Measurements from ENCODE around the gene MDM1. TPM values are rescaled to one million over a fixed set of nuclear protein-coding genes. Genes with fewer than 3 reads are reported as not detected.
A peak's percentile ranks its signal among the peaks of the same experiment; 100 is the strongest.

Gene MDM1
- total and polyA plus RNA-seq, 4 donors: 10.5 to 19.6 (median 13.8) TPM

DNA sequence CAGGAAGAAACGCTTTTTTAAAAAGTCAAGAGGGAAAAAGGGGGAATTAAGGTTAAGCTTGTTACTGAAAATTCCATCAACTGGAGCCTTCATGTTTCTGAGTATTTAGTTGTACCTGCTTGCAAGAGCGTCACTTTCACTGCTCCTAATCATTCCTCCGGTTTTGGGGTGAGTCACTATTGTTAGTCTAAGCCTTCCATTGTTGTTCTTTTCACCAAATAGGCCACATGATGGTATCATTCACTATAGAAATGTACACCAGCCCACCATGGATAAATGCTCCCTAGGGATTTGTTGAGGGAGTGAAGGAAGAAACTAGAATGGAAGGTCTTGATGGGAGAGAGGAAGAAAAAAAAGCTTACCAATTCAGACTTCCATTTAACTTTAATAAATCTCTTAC is 81.7 kb downstream of the MDM1 start:
- Histone ChIP-seq H3K9me3 (ENCODE audit: control insufficient read depth, low read length) (no peaks in the 10 kb centered on the region), H3K4me1 (ENCODE audit: control insufficient read depth in 1 of 2, insufficient read depth in 2 of 2, low read length in 2 of 2) (no peaks in the 10 kb centered on the region), H3K27me3 (ENCODE audit: control insufficient read depth in 1 of 2, insufficient read depth in 2 of 2, low read length in 1 of 2) (no peaks in the 10 kb centered on the region), H3K4me3 (ENCODE audit: low read length in 2 of 2) (no peak overlapping the region), H3K36me3 (ENCODE audit: control insufficient read depth in 1 of 2, insufficient read depth in 2 of 2, low read length in 1 of 2) (no peaks in the 10 kb centered on the region), H3K27ac (ENCODE audit: low read depth in 1 of 2, low read length in 2 of 2) (no peak overlapping the region)
- ATAC-seq (ENCODE audit: low FRiP score) (no peak), DNase-seq (no peak)
- WGBS, 2 donors: 73 to 74% methylated on average over 3 of the region's 3 CpGs
- intact Hi-C loops (cut with DNase I): no loop called here

DNA sequence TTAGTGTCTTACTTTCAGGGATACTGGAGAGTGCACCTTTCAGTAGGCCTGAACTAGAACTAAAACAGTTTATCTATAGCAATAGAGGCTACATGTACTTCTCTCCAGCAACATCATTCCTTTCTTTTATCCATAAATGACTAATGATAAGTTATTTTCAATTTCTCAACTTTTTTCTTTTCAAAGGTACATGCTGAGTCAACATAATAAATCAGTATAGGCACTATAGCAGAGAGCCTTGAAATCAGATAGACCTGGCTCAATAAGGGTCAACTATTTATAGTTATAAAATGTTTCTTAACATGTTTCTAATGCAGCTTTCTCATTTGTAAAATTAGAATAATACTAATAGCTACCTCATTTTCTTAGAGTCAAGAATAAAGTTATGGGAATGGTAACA is 84.4 kb downstream of the MDM1 start:
- H3K27ac ChIP-seq (ENCODE audit: low read depth in 1 of 2, low read length in 2 of 2): no peak overlapping the region
- H3K27me3 ChIP-seq (ENCODE audit: control insufficient read depth in 1 of 2, insufficient read depth in 2 of 2, low read length in 1 of 2): no peaks in the 10 kb centered on the region
- no peak overlapping the region for H3K4me3 ChIP-seq (ENCODE audit: low read length in 2 of 2)
- DNase-seq: no peak
- no peaks in the 10 kb centered on the region for H3K9me3 ChIP-seq (ENCODE audit: control insufficient read depth, low read length)
- no peaks in the 10 kb centered on the region for H3K4me1 ChIP-seq (ENCODE audit: control insufficient read depth in 1 of 2, insufficient read depth in 2 of 2, low read length in 2 of 2)
- intact Hi-C loops (cut with DNase I): no loop called here
- no peak for ATAC-seq (ENCODE audit: low FRiP score)
- no peaks in the 10 kb centered on the region for H3K36me3 ChIP-seq (ENCODE audit: control insufficient read depth in 1 of 2, insufficient read depth in 2 of 2, low read length in 1 of 2)

DNA sequence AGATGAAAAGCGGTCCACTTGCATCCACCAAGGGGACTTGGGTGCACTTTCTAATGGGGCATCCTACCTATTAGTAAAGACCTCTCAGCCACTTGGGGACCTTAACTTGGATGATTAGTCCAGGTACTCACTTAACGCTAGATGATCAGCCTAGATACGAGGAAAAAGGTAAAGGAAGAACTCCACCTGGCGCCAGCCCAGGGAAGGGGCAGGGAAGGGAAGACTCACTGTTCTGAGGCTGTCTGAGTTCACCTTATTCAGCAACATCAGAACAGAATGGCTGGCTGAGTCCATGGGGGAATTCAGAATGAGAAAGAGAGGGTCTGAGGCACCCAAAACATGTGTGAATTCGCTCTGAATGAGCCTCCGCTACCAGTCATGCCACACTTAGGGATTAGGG is 85.8 kb downstream of the MDM1 start:
- H3K4me3 ChIP-seq (ENCODE audit: low read length in 2 of 2): no peak overlapping the region
- H3K27ac ChIP-seq (ENCODE audit: low read depth in 1 of 2, low read length in 2 of 2): no peak overlapping the region
- H3K9me3 ChIP-seq (ENCODE audit: control insufficient read depth, low read length): no peaks in the 10 kb centered on the region
- WGBS, 2 donors: 94 to 96% methylated on average over 6 of the region's 6 CpGs
- DNase-seq: no peak
- no peaks in the 10 kb centered on the region for H3K27me3 ChIP-seq (ENCODE audit: control insufficient read depth in 1 of 2, insufficient read depth in 2 of 2, low read length in 1 of 2)
- ATAC-seq (ENCODE audit: low FRiP score): no peak
- no peaks in the 10 kb centered on the region for H3K4me1 ChIP-seq (ENCODE audit: control insufficient read depth in 1 of 2, insufficient read depth in 2 of 2, low read length in 2 of 2)
- H3K36me3 ChIP-seq (ENCODE audit: control insufficient read depth in 1 of 2, insufficient read depth in 2 of 2, low read length in 1 of 2): no peaks in the 10 kb centered on the region
- intact Hi-C loops (cut with DNase I): no loop called here

DNA sequence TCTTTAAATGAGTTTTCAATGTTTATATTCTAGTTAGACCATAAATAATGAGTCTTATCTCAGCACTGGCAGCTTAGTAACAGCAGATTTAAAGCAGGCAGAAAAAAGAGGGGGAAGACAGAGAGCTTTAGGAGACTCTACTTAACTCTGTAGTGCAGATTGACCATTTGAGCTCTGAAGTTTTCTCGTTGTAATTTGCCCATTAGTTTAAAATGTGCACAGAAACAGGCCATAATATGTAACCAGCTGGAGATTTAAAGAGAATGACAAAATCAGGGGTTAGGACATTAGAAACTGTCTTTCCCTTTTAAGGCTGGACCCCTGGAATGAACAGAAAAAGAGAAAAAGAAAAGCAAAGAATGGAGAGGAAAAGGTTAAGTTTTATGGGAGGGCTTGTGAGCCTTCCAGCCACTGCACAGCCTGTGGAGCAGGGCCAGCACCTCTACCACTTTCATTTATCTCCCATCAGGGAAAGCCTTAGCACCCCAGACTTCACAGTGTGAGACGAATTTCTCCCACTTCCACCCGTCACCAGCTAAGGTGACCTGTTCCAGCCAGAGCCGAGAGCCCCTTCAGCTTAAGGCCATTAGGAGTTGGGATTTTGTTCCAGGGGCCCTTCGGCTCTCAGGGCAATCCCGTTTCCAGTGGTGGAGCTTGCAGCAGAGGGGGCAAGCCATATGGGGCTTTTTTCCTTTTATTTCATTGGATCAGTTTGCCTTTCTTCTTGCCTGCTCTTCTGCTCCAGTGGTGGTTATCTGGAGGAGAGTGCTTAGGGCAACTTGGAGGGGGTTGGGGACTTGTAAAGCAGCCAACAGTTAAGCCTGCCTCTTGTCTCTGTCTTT is 86.8 kb downstream of the MDM1 start:
- Histone ChIP-seq H3K27me3 (ENCODE audit: control insufficient read depth in 1 of 2, insufficient read depth in 2 of 2, low read length in 1 of 2) (no peaks in the 10 kb centered on the region), H3K9me3 (ENCODE audit: control insufficient read depth, low read length) (no peaks in the 10 kb centered on the region), H3K36me3 (ENCODE audit: control insufficient read depth in 1 of 2, insufficient read depth in 2 of 2, low read length in 1 of 2) (no peaks in the 10 kb centered on the region), H3K4me1 (ENCODE audit: control insufficient read depth in 1 of 2, insufficient read depth in 2 of 2, low read length in 2 of 2) (no peaks in the 10 kb centered on the region), H3K4me3 (ENCODE audit: low read length in 2 of 2) (peak overlapping the region in 1 of 2 donors; percentile 28), H3K27ac (ENCODE audit: low read depth in 1 of 2, low read length in 2 of 2) (no peak overlapping the region)
- ATAC-seq (ENCODE audit: low FRiP score): peak; percentile 40
- no peak for DNase-seq
- intact Hi-C loops (cut with DNase I): no loop called here
- 4 to 8% methylated on average over 6 of the region's 6 CpGs for WGBS, 2 donors

Other genes starting within 250 kb of the MDM1 start
- not detected for gene IFNG, start 172.6 kb downstream of the MDM1 start, total RNA-seq
- gene IFNG, start 172.6 kb downstream of the MDM1 start, polyA plus RNA-seq: not detected
- gene IL26, start 106.6 kb downstream of the MDM1 start, total RNA-seq: not detected
- not detected for gene IL26, start 106.6 kb downstream of the MDM1 start, polyA plus RNA-seq
- not detected for gene IL22, start 78.8 kb downstream of the MDM1 start, total RNA-seq
- not detected for gene IL22, start 78.8 kb downstream of the MDM1 start, polyA plus RNA-seq

Data from aorta (tissue), 5 donors.